B cell (primary cell): ENCODE results near the gene MAML3. TPM values are rescaled to one million over a fixed set of nuclear protein-coding genes. Genes with fewer than 3 reads are reported as not detected.

Experiments
- ATAC-seq: fragments of 200-7000 bp; cut with Tn5 transposase; one replicate; pipeline ENCODE4 v1.10.0; 2021; ENCODE audit warnings: low read depth, mild to moderate bottlenecking, moderate number of reproducible peaks, moderate library complexity
- CTCF ChIA-PET: fragments of 350-600 bp; sonication (Branson Sonifier 250); formaldehyde crosslinking; loops from one replicate; lab custom pipeline; 2021; ENCODE audit warnings: antibody characterized with exemption, inconsistent platforms; lab: Charles Lee
- POLR2A ChIA-PET: fragments of 350-600 bp; sonication (Branson Sonifier 250); formaldehyde crosslinking; loops from one replicate; lab custom pipeline; 2021; ENCODE audit warnings: antibody characterized with exemption; lab: Charles Lee
- DNase-seq: peaks from one replicate; pipeline ENCODE4 v3.0.0; 2013
- H2AFZ ChIP-seq: 2 replicates; pipeline ENCODE4 v1.6.1; 2012; ENCODE audit warnings: mild to moderate bottlenecking, low read depth, low read length; ENCODE audit not compliant: insufficient read depth, poor library complexity, severe bottlenecking
- H3K27ac ChIP-seq, 2 donors: 1 replicate in 1 of 2; 2 replicates in 1 of 2; pipeline ENCODE4 v1.5.1; 2012 to 2013; ENCODE audit warnings: low read length in 2 of 2, mild to moderate bottlenecking in 2 of 2, moderate library complexity in 1 of 2
- H3K27me3 ChIP-seq, 4 experiments: fragments of 200-600 bp in 1 of 4; sonication (generic) in 1 of 4; replicated peaks in 1 of 4; 1 replicate in 2 of 4; 2 replicates in 2 of 4; pipeline versions ENCODE4 v1.6.1 to v1.7.0; 2013 to 2016; ENCODE audit warnings: low read length in 3 of 4, mild to moderate bottlenecking in 2 of 4, mixed read lengths in 1 of 4, moderate library complexity in 1 of 4; ENCODE audit not compliant: insufficient read depth in 4 of 4, control insufficient read depth in 3 of 4; ENCODE audit errors: control extremely low read depth in 1 of 4
- H3K36me3 ChIP-seq, 2 experiments: replicated peaks in 1 of 2; 1 replicate in 1 of 2; 2 replicates in 1 of 2; pipeline versions ENCODE4 v1.6.1 to v1.7.1; 2013; ENCODE audit warnings: low read length in 1 of 2; ENCODE audit not compliant: insufficient read depth in 2 of 2, control insufficient read depth in 1 of 2; ENCODE audit errors: control extremely low read depth in 1 of 2, extremely low read depth in 1 of 2
- H3K4me1 ChIP-seq, 2 donors: fragments of 200-600 bp in 1 of 2; sonication (generic) in 1 of 2; 1 replicate in 1 of 2; 2 replicates in 1 of 2; pipeline versions ENCODE4 v1.5.1 to v1.6.1; 2013 to 2017; ENCODE audit warnings: low read length in 2 of 2; ENCODE audit not compliant: control insufficient read depth in 2 of 2, insufficient read depth in 2 of 2
- H3K4me2 ChIP-seq: replicated peaks from 2 replicates; pipeline ENCODE3; 2012; ENCODE audit warnings: mild to moderate bottlenecking, low read depth, low read length; ENCODE audit not compliant: poor library complexity, severe bottlenecking
- H3K4me3 ChIP-seq, 5 experiments: fragments of 200-600 bp in 1 of 5; sonication (generic) in 1 of 5; 1 replicate in 3 of 5; 2 replicates in 2 of 5; pipeline versions ENCODE4 v1.5.1 to v1.7.0; 2011 to 2016; ENCODE audit warnings: low read length in 4 of 5, mild to moderate bottlenecking in 4 of 5, low read depth in 2 of 5, control low read depth in 1 of 5, moderate library complexity in 1 of 5; ENCODE audit not compliant: insufficient read depth in 1 of 5; ENCODE audit errors: control extremely low read depth in 1 of 5, extremely low read depth in 1 of 5
- H3K79me2 ChIP-seq: fragments of 200-600 bp; sonication (generic); one replicate; pipeline ENCODE4 v1.6.0; 2016; ENCODE audit warnings: low read length; ENCODE audit not compliant: control insufficient read depth, insufficient read depth
- H3K9ac ChIP-seq: fragments of 200-600 bp; sonication (generic); 2 replicates; pipeline ENCODE4 v1.6.1; 2017; ENCODE audit warnings: mild to moderate bottlenecking, low read length, moderate library complexity
- H3K9me3 ChIP-seq, 3 donors: one replicate each; pipeline versions ENCODE4 v1.6.1 to v1.7.1; 2013; ENCODE audit warnings: low read length in 2 of 3; ENCODE audit not compliant: control insufficient read depth in 2 of 3, insufficient read depth in 1 of 3; ENCODE audit errors: control extremely low read depth in 1 of 3
- H4K20me1 ChIP-seq: 2 replicates; pipeline ENCODE4 v1.6.0; 2012; ENCODE audit warnings: mild to moderate bottlenecking, low read length; ENCODE audit not compliant: insufficient read depth, control insufficient read depth, poor library complexity, severe bottlenecking
- H3K27ac Mint-ChIP-seq: one replicate; pipeline ENCODE4 v1.8.0; 2021; ENCODE audit warnings: mixed read lengths
- H3K27me3 Mint-ChIP-seq: one replicate; pipeline ENCODE4 v1.8.0; 2021; ENCODE audit warnings: mixed read lengths
- H3K4me1 Mint-ChIP-seq: one replicate; pipeline ENCODE4 v1.8.0; 2021; ENCODE audit warnings: mixed read lengths
- H3K4me3 Mint-ChIP-seq: one replicate; pipeline ENCODE4 v1.8.0; 2021; ENCODE audit warnings: mixed read lengths
- H3K9me3 Mint-ChIP-seq: one replicate; pipeline ENCODE4 v1.8.0; 2022; ENCODE audit warnings: mixed read lengths; ENCODE audit not compliant: insufficient read depth
- EZH2 ChIP-seq: IDR thresholded peaks from 2 replicates; pipeline ENCODE4 v1.6.1; 2012; ENCODE audit warnings: borderline replicate concordance, low read depth, mild to moderate bottlenecking, moderate library complexity, low read length; ENCODE audit not compliant: insufficient read depth, poor library complexity, severe bottlenecking
- WGBS: methylation state at CpG from one replicate; pipeline ENCODE4 v1.1.5; 2013; ENCODE audit warnings: missing lambda C conversion rate; ENCODE audit not compliant: insufficient coverage; 5-methylcytosine and 5-hydroxymethylcytosine counted together
- intact Hi-C: fragments of 100-400 bp; cut with micrococcal nuclease; formaldehyde crosslinking; loops from one replicate; pipeline ENCODE4 v1.10.0; 2022
- polyA plus RNA-seq: library from polyadenylated mRNA; depleted of rRNA; stranded (reverse); fragments of >200 nt; gene quantifications from 2 replicates; pipeline ENCODE4 v1.2.3, GENCODE V29; 2012
- total RNA-seq, 2 donors: library from RNA; stranded (reverse); fragments of 120-200 nt in 1 of 2; gene quantifications; 1 replicate in 1 of 2; 2 replicates in 1 of 2; pipeline versions ENCODE4 v1.2.3 to v1.2.4, GENCODE V29; 2013 to 2022
- TF ChIP-seq, protein P1 (sequence below): fragments of 200-600 bp; IDR thresholded peaks from one replicate; pipeline ENCODE4 v1.8.0; 2022; ENCODE audit warnings: antibody characterized with exemption, mild to moderate bottlenecking

Gene MAML3
- total and polyA plus RNA-seq, 2 donors (not counting 1 experiment from before 2014, with no cell fraction given): 0.94 to 5.3 TPM

DNA sequence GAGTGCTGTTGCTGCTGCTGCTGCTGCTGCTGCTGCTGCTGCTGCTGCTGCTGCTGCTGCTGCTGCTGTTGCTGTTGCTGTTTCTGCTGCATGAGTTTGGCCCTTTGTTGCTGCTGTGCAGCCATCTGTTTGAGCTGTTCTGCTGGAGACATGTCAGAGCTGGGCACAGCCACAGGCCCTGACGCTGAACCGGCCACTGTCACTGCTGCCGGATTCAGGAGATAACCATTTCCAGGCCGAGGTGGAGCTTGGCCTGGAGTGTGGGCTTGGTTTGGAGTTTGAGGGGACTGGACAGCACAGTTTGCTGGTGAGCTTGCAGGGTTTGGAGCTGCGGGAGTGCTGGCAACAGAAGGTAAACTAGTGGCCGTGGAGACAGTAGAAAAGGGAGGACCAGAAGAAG, 264.1 kb downstream of the MAML3 start:
- Histone ChIP-seq H3K9me3 (no peaks in the 10 kb centered on the region), H3K4me1 (no peaks in the 10 kb centered on the region), H3K79me2 (no peaks in the 10 kb centered on the region), H3K4me2 (no peak overlapping the region), H3K9ac (no peak overlapping the region), H3K27ac (no peak overlapping the region), H2AFZ (no peak overlapping the region), H4K20me1 (no peaks in the 10 kb centered on the region), H3K4me3 (no peak overlapping the region), H3K27me3 (no peaks in the 10 kb centered on the region), H3K36me3 (no peaks in the 10 kb centered on the region)
- WGBS: 97% methylated on average over 6 of the region's 6 CpGs
- TF ChIP-seq EZH2: no peak
- TF ChIP-seq, protein P1, sequence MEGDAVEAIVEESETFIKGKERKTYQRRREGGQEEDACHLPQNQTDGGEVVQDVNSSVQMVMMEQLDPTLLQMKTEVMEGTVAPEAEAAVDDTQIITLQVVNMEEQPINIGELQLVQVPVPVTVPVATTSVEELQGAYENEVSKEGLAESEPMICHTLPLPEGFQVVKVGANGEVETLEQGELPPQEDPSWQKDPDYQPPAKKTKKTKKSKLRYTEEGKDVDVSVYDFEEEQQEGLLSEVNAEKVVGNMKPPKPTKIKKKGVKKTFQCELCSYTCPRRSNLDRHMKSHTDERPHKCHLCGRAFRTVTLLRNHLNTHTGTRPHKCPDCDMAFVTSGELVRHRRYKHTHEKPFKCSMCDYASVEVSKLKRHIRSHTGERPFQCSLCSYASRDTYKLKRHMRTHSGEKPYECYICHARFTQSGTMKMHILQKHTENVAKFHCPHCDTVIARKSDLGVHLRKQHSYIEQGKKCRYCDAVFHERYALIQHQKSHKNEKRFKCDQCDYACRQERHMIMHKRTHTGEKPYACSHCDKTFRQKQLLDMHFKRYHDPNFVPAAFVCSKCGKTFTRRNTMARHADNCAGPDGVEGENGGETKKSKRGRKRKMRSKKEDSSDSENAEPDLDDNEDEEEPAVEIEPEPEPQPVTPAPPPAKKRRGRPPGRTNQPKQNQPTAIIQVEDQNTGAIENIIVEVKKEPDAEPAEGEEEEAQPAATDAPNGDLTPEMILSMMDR: no peak
- intact Hi-C loops: no loop called here
- POLR2A ChIA-PET: no interaction called here
- Mint-ChIP-seq H3K9me3 (no peaks in the 10 kb centered on the region), H3K4me3 (no peak overlapping the region), H3K27me3 (no peaks in the 10 kb centered on the region), H3K4me1 (peaks cover 18% of the 10 kb centered on the region), H3K27ac (no peak overlapping the region)
- DNase-seq (no peak), ATAC-seq (no peak)
- CTCF ChIA-PET: no interaction called here

DNA sequence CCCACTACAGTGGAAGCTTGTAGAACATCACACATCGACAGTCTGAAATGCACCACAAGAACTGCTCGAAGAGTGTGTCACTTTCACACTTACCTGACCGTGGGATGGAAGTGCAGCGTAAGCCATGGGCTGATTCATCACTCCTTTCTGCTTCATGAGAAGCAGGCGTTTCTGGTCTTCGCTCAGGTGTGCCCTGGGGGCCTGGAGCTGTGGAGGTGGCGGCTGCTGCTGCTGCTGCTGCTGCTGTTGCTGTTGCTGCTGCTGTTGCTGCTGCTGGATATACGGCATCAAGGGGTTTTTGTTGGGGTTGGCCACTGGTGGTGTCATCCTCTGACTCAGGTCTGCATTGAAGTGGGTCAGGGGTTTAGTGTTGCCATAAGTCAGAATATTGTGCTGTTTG, 264.7 kb downstream of the MAML3 start:
- DNase-seq (no peak), ATAC-seq (no peak)
- H3K4me3 Mint-ChIP-seq: no peak overlapping the region
- H3K79me2 ChIP-seq: no peaks in the 10 kb centered on the region
- intact Hi-C loops: no loop called here
- no peaks in the 10 kb centered on the region for H3K27me3 ChIP-seq
- no peaks in the 10 kb centered on the region for H3K4me1 ChIP-seq
- no peaks in the 10 kb centered on the region for H4K20me1 ChIP-seq
- POLR2A ChIA-PET: no interaction called here
- no peak overlapping the region for H3K9ac ChIP-seq
- no peak overlapping the region for H3K27ac Mint-ChIP-seq
- H3K4me1 Mint-ChIP-seq: peaks cover 18% of the 10 kb centered on the region
- no peaks in the 10 kb centered on the region for H3K9me3 Mint-ChIP-seq
- CTCF ChIA-PET: no interaction called here
- no peaks in the 10 kb centered on the region for H3K9me3 ChIP-seq
- H3K4me2 ChIP-seq: no peak overlapping the region
- no peak overlapping the region for H3K27ac ChIP-seq
- H3K4me3 ChIP-seq: no peak overlapping the region
- TF ChIP-seq EZH2: no peak
- TF ChIP-seq, protein P1: no peak
- H3K27me3 Mint-ChIP-seq: no peaks in the 10 kb centered on the region
- WGBS: 56% methylated on average over 7 of the region's 8 CpGs
- H3K36me3 ChIP-seq: no peaks in the 10 kb centered on the region
- no peak overlapping the region for H2AFZ ChIP-seq
